Progenitor cell of endocrine pancreas (in vitro differentiated cells): Measurements from ENCODE around the gene PPFIA1. TPM values are rescaled to one million over a fixed set of nuclear protein-coding genes. Genes with fewer than 3 reads are reported as not detected.

Source experiments
- DNase-seq: peaks from one replicate; pipeline ENCODE4 v3.0.0; 2021; ENCODE audit warnings: low spot score; ENCODE audit not compliant: unreplicated experiment
- H3K27ac Mint-ChIP-seq: 2 replicates; pipeline ENCODE4 v1.8.0; 2021; ENCODE audit warnings: mild to moderate bottlenecking, moderate library complexity, mixed read lengths
- H3K27me3 Mint-ChIP-seq: 2 replicates; pipeline ENCODE4 v1.8.0; 2021; ENCODE audit warnings: mixed read lengths
- H3K36me3 Mint-ChIP-seq: 2 replicates; pipeline ENCODE4 v1.8.0; 2022; ENCODE audit warnings: mixed read lengths; ENCODE audit not compliant: insufficient read depth
- H3K4me1 Mint-ChIP-seq: 2 replicates; pipeline ENCODE4 v1.8.0; 2021; ENCODE audit warnings: low read depth, mixed read lengths
- H3K4me3 Mint-ChIP-seq: 2 replicates; pipeline ENCODE4 v1.8.0; 2021; ENCODE audit warnings: low read depth, mild to moderate bottlenecking, moderate library complexity, mixed read lengths
- H3K9me3 Mint-ChIP-seq: 2 replicates; pipeline ENCODE4 v1.8.0; 2021; ENCODE audit warnings: low read depth, mixed read lengths
- long read RNA-seq: library from polyadenylated mRNA; unstranded; transcript quantifications from one replicate; pipeline ENCODE4 v2.0.0, GENCODE V29; 2020
- total RNA-seq: library from RNA; stranded (reverse); gene quantifications from 2 replicates; pipeline ENCODE4 v1.2.1, GENCODE V29; 2021
- TF ChIP-seq, protein P1 (sequence below): fragments of 200-600 bp; sonication (generic); IDR thresholded peaks from one replicate; pipeline ENCODE4 v1.5.0; 2021; ENCODE audit warnings: antibody characterized with exemption, mild to moderate bottlenecking; ENCODE audit not compliant: unreplicated experiment

PPFIA1 gene
- total RNA-seq: 70.1 and 70.8 TPM in 2 replicates
- long read RNA-seq, partial matches to known transcripts: 16 of 24 reads
- long read RNA-seq, other reads (novel, unspliced or antisense): 5 of 24 reads

DNA sequence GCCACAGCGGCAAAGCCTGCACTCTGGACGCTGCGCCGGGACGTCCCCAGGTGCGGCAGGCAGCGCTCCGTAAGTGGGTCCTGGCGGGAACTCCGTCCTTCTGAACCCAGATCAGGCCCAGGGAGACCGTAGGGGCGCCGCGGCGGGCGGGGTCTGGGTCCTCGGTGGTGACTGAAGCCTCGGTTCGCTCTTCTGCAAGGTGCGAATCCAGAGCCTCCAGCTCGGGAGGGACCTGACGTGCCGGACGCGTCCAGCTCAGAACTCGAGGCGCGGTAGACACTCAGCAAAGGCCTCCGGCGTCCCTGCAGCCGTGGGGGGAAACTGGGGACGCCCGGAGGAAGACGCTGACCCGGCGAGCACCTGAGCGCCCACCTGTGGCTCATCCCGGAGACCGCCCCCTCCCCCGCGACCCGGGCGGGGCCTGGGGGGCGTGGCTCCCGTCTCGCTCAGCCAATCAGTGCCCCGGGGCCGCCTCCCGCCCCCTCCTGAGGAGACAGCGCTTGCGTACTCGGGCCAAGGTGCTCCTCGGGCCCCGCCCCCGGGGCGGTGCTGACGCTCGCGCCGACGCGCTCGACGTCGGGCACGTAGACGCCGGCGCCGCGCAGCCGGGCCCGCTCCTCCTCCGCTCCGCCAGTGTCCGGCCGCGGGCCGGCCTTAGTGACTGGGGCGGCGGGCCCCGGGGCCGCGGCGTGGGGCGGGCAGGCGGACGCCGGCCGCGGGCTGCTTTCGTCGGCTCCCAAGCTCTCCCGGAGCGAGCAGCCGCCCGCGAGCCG, at the start of gene PPFIA1:
TSS of gene PPFIA1 (plus strand) at position 587 of the 773 bp plus-strand sequence. CDS start 1,483 bp downstream, outside the sequence.
- Mint-ChIP-seq H3K9me3 (no peaks in the 10 kb centered on the region), H3K4me3 (peak within 1 kb of the TSS; percentile 92), H3K36me3 (peaks cover 9% of the 10 kb centered on the region), H3K27me3 (peaks cover 6% of the 10 kb centered on the region), H3K4me1 (peaks cover 17% of the 10 kb centered on the region), H3K27ac (peak within 1 kb of the TSS; percentile 97)
- TF ChIP-seq, protein P1, sequence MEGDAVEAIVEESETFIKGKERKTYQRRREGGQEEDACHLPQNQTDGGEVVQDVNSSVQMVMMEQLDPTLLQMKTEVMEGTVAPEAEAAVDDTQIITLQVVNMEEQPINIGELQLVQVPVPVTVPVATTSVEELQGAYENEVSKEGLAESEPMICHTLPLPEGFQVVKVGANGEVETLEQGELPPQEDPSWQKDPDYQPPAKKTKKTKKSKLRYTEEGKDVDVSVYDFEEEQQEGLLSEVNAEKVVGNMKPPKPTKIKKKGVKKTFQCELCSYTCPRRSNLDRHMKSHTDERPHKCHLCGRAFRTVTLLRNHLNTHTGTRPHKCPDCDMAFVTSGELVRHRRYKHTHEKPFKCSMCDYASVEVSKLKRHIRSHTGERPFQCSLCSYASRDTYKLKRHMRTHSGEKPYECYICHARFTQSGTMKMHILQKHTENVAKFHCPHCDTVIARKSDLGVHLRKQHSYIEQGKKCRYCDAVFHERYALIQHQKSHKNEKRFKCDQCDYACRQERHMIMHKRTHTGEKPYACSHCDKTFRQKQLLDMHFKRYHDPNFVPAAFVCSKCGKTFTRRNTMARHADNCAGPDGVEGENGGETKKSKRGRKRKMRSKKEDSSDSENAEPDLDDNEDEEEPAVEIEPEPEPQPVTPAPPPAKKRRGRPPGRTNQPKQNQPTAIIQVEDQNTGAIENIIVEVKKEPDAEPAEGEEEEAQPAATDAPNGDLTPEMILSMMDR: no peak
- DNase-seq: peak; percentile 95

DNA sequence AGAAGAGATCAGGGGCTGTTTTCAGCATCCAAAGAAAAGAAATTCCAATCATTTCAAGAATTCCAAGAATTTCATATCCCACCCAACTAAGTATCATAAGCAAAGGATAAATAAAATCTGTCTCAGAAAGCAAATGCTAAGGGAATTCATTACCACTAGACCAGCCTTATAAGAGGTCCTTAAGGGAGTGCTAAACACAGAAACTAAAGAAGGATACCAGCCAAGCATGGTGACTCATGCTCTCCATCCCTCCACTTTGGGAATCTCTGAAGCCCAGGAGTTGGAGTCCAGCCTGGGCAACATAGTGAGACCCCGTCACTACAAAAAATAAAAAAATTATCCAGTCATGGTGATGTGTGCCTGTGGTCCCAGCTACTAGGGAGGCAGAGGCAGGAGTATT, 49.6 kb upstream of the PPFIA1 start:
- Mint-ChIP-seq H3K4me3 (no peak overlapping the region), H3K36me3 (no peaks in the 10 kb centered on the region), H3K27ac (no peak overlapping the region)

DNA sequence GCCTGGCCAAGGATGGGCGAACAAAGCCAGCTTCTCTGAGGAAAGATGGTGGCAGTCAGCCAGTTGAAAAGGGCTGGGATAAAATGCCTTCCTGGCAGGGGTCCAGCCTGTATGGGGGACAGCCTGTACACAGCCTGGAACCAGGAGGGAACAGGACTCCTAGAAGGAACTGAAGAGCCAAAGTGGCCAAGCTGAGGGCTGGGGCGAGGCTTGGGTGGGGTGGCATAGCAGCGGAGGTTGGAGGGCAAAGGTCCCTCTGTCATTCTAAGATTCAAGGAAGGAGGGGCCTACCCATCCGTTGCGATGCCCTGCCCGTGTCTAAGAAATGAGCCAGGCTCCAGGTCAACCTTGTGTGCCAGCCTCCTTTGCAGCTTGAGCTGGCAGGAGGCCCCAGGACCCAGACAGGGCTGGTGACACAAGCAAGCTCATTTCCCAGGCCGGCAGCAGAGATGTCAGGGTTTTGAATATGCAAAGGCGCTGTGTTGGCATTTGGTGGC, 44.8 kb upstream of the PPFIA1 start:
- no peak overlapping the region for H3K4me3 Mint-ChIP-seq
- no peaks in the 10 kb centered on the region for H3K36me3 Mint-ChIP-seq
- DNase-seq: no peak
- peaks cover 13% of the 10 kb centered on the region for H3K27me3 Mint-ChIP-seq
- TF ChIP-seq, protein P1: no peak
- H3K4me1 Mint-ChIP-seq: no peaks in the 10 kb centered on the region
- no peak overlapping the region for H3K27ac Mint-ChIP-seq
- no peaks in the 10 kb centered on the region for H3K9me3 Mint-ChIP-seq

More for the DNA sequence above, 49.6 kb upstream of the PPFIA1 start:
- H3K9me3 Mint-ChIP-seq: no peaks in the 10 kb centered on the region
- no peak for DNase-seq
- no peaks in the 10 kb centered on the region for H3K4me1 Mint-ChIP-seq
- H3K27me3 Mint-ChIP-seq: peaks cover 9% of the 10 kb centered on the region
- TF ChIP-seq, protein P1: no peak

DNA sequence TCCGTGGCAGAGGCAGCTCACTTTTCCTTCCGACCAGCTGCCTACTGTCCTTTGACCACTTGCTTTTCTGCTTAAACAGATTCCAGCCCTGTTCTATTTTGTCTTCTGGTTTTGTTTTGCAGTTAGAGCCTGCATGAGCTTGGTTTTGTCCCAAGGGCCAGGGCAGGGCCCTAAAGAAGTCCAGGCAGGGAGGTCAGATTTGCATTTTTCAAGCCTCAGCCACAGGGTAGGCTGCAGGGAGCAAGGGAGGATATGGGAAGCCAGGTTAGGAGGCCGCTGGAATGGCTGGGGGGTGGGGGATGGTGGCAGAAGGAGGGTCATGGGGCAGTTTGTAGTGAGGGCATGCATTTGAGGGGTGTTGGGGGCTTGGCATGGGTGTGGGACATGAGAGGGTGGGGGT, 44.3 kb upstream of the PPFIA1 start:
- H3K4me3 Mint-ChIP-seq: no peak overlapping the region
- no peaks in the 10 kb centered on the region for H3K4me1 Mint-ChIP-seq
- no peak for DNase-seq
- TF ChIP-seq, protein P1: no peak
- no peaks in the 10 kb centered on the region for H3K36me3 Mint-ChIP-seq
- H3K9me3 Mint-ChIP-seq: no peaks in the 10 kb centered on the region
- peaks cover 10% of the 10 kb centered on the region for H3K27me3 Mint-ChIP-seq
- H3K27ac Mint-ChIP-seq: no peak overlapping the region

DNA sequence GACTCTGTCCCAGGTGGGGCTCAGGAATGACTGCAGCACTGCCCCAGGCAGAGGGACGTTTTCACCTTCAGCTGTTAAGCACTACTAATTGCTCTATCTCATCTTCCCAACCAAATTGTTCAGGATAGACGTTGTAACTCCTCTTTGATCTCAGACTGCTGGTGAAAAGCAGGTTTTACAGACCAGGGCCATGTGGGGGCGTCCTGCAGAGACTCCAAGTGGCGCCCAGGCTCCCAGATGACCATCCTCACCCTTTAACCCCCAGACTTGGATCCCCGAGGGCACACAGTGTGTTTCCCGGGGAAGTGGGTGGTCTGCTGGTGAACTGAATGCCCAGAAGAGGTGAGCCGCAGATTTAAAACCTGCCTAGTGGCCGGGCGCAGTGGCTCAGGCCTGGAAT, 43.5 kb upstream of the PPFIA1 start:
- Mint-ChIP-seq H3K4me1 (no peaks in the 10 kb centered on the region), H3K27ac (no peak overlapping the region), H3K36me3 (no peaks in the 10 kb centered on the region), H3K27me3 (peaks cover 10% of the 10 kb centered on the region), H3K4me3 (no peak overlapping the region), H3K9me3 (no peaks in the 10 kb centered on the region)
- no peak for DNase-seq
- TF ChIP-seq, protein P1: peak; percentile 30
